GM12874 (cell line): ENCODE results near the gene VANGL1.

Source experiments
- TF ChIP-seq, protein P1 (sequence below): IDR thresholded peaks from 2 replicates; pipeline ENCODE4 v1.5.1; 2011; ENCODE audit warnings: low read depth, mild to moderate bottlenecking, control low read depth, low read length, moderate library complexity; ENCODE audit not compliant: insufficient read depth

Gene VANGL1

GRCh38 chr1:115679141-115679611, 37.4 kb downstream of the VANGL1 start:
- TF ChIP-seq, protein P1, sequence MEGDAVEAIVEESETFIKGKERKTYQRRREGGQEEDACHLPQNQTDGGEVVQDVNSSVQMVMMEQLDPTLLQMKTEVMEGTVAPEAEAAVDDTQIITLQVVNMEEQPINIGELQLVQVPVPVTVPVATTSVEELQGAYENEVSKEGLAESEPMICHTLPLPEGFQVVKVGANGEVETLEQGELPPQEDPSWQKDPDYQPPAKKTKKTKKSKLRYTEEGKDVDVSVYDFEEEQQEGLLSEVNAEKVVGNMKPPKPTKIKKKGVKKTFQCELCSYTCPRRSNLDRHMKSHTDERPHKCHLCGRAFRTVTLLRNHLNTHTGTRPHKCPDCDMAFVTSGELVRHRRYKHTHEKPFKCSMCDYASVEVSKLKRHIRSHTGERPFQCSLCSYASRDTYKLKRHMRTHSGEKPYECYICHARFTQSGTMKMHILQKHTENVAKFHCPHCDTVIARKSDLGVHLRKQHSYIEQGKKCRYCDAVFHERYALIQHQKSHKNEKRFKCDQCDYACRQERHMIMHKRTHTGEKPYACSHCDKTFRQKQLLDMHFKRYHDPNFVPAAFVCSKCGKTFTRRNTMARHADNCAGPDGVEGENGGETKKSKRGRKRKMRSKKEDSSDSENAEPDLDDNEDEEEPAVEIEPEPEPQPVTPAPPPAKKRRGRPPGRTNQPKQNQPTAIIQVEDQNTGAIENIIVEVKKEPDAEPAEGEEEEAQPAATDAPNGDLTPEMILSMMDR: no peak

DNA sequence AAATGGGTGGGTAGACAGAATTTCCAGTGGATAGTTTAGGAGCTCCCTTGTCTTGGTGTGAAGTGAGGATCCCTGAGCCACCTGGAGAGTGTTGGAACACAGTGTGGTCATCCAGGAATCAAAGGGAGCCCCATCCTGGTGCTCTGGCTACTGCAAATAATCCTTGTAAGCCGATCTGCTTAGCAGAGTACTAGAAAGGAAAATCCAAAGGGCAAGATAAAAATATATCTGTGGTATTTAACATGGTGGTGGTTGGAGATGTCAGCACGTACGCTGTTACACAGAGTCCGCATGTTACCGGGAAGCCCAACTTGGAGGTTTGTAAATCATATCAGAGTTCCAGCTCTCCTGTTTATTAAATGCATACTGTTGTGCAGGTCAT, 39.0 kb downstream of the VANGL1 start:
- TF ChIP-seq, protein P1: no peak

- TF ChIP-seq, protein P1: no peak
Measured at GRCh38 chr1:115682792-115683191, 41.0 kb downstream of the VANGL1 start.

GRCh38 chr1:115685029-115685705, 43.4 kb downstream of the VANGL1 start:
- TF ChIP-seq, protein P1: no peak

GRCh38 chr1:115687744-115688143, 46.0 kb downstream of the VANGL1 start:
- TF ChIP-seq, protein P1: no peak

DNA sequence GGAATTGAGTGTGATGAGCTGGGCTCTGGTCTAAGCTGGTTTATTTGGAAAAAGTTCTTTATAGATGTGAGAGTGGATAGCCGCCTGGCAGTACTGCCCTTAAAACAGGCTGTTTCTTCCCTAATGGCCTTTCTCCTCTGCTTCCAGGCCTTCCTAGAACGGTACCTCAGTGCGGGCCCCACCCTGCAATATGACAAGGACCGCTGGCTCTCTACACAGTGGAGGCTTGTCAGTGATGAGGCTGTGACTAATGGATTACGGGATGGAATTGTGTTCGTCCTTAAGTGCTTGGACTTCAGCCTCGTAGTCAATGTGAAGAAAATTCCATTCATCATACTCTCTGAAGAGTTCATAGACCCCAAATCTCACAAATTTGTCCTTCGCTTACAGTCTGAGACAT, 49.2 kb downstream of the VANGL1 start:
- TF ChIP-seq, protein P1: no peak

DNA sequence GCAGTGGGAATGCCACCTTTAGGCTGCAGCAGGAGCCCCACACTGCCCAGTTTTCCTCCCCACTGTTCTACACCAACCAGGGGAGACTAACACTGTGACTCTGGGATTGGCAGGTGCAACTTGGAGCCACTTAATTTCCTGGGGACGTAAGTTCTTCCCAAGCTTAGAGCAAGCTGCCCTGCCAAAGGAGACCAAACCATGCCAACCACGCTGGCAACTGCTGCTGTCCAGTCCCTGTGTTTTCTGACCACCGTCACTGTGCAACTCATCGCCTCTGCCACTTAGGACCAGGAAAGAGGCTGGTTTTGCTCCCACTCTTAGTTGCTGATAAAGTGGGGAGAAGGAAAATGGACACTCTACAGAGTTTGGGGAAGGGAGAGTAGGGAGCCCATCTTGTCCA, 50.5 kb downstream of the VANGL1 start:
- TF ChIP-seq, protein P1: no peak
